ENCODE data around the gene COL15A1.

Gene COL15A1

DNA sequence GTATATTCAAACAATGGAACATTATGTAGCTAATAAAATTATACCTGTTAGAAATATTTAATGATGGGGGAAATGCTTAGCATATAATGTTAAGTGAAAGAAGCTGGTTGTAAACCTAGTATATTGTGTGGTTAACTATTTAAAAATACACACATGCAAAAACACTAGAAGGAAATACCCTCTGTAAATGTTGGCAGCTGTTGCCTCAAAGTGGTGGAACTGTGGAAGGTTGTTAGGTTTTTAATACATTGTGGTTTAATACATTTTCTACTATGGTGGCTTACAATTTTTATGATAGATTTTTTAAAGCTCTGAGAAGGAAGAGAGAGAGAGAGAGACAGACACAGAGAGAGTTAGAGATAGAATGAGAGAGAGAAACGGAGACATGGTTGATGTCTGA, 74.9 kb downstream of the COL15A1 start:
- H3K27ac ChIP-seq, result no peak overlapping the region
- TF ChIP-seq, protein P1, sequence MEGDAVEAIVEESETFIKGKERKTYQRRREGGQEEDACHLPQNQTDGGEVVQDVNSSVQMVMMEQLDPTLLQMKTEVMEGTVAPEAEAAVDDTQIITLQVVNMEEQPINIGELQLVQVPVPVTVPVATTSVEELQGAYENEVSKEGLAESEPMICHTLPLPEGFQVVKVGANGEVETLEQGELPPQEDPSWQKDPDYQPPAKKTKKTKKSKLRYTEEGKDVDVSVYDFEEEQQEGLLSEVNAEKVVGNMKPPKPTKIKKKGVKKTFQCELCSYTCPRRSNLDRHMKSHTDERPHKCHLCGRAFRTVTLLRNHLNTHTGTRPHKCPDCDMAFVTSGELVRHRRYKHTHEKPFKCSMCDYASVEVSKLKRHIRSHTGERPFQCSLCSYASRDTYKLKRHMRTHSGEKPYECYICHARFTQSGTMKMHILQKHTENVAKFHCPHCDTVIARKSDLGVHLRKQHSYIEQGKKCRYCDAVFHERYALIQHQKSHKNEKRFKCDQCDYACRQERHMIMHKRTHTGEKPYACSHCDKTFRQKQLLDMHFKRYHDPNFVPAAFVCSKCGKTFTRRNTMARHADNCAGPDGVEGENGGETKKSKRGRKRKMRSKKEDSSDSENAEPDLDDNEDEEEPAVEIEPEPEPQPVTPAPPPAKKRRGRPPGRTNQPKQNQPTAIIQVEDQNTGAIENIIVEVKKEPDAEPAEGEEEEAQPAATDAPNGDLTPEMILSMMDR (conservative IDR thresholded peaks at IDR 0.05), result no peak

DNA sequence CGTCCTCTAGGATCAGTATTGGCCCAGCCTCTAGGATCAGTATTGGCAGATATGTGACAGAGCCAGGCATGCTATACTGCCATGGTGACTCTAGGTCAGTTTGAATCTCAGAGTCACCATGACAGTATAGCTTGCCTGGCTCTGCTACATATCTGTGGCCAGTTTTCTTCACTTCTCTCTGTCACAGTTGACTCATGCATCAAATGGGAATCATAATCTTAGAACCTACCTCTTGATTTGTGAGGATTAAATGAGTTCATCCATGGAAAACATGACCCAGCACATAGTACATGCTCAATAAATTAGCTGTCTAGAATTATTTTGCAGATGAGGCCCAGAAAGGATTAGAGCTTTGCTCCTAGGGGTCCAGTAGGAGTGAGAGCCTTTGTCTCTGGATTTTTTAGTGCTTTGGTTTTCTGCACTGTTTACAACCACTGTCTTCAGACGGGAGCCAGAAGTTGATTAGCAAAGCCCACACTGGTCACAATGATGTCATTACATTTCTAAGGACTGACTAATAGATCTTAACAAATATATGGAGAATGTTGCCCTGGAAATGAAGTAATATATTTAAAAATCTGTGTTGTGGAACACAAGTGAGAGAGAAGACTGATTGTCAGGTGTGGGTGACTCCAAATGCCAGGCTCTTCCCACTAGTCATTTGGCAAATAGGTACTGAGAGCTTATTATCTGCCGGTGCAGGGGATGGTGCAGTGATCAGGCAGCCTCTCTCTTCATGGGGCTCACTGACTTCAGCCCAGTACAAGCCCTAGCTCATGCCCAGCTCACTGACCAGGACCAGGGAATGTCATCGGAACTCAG, 76.0 kb downstream of the COL15A1 start:
- H3K27ac ChIP-seq, result no peak overlapping the region
- TF ChIP-seq, protein P1 (conservative IDR thresholded peaks at IDR 0.05), result no peak

DNA sequence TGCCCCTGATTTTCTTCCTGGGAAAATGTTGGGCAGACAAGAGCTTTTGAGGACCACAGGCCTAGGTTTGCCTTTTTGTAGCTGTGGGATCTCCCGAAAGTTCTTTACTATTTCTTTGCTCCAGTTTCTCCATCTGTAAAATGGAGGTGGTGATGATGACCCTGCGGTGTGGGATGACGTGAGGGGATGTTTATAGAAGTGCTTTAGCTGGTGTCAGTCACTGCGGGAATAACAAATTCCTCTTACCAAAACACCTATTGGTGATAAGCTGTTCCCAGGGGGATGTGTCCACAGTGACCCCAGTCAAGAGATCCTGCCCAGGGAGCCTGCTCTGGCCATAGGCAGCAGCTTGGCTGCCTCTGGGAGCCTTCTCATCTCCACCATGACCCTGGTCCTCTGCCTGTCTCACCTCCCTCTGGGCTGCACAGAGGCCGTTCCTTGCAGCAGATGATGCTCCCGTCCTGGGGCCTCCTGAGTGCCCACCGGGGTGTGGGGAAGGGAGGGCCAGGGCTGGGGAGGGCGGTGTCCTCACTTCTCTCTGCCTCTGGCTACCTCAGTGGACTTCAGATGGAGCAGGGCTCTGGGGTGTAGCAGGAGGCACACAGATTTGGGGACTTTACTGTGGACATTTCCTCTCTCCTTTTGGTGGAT, 77.2 kb downstream of the COL15A1 start:
- H3K27ac ChIP-seq, result no peak overlapping the region
- TF ChIP-seq, protein P1 (conservative IDR thresholded peaks at IDR 0.05), result no peak

GRCh38 chr9:99021512-99021911, 77.8 kb downstream of the COL15A1 start:
- TF ChIP-seq, protein P1 (conservative IDR thresholded peaks at IDR 0.05), result no peak

GRCh38 chr9:99023231-99023630, 79.5 kb downstream of the COL15A1 start:
- TF ChIP-seq, protein P1 (conservative IDR thresholded peaks at IDR 0.05), result no peak
- H3K27ac ChIP-seq, result no peak overlapping the region

More at GRCh38 chr9:99021512-99021911, 77.8 kb downstream of the COL15A1 start:
- H3K27ac ChIP-seq, result no peak overlapping the region

- TF ChIP-seq, protein P1 (conservative IDR thresholded peaks at IDR 0.05), result no peak
- no peak overlapping the region for H3K27ac ChIP-seq
Observed at GRCh38 chr9:99023831-99024230, 80.1 kb downstream of the COL15A1 start.

DNA sequence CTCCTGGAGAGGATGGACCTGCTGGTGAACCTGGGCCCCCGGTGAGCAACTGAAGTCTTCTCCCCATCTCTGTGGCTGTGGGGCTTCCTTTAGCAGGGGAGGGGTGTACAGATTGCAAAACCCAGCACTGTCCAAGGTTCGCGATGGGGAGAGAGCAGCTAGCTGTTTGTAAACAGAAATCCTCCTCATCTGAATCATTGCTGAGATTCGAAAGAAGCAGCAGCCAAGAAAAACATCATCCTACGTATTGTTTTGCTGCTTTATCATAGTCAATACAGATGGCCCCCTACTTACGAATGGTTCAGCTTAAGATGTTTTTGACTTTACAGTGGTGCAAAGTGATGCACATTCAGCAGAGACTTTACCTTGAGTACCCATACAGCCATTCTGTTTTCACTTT, 81.3 kb downstream of the COL15A1 start:
- TF ChIP-seq, protein P1 (conservative IDR thresholded peaks at IDR 0.05), result no peak
- no peak overlapping the region for H3K27ac ChIP-seq
